PC-3 (cell line): ENCODE measurements around the gene HAGH. TPM values are rescaled to one million over a fixed set of nuclear protein-coding genes. Genes with fewer than 3 reads are reported as not detected.

Source experiments
- ATAC-seq: fragments of 200-7000 bp; cut with Tn5 transposase; 2 replicates; pipeline ENCODE4 v1.9.1; 2020; ENCODE audit warnings: mild to moderate bottlenecking, moderate library complexity
- BruUV-seq: library from RNA; stranded (reverse); fragments of 400-500 nt; replicated peaks from 2 replicates; lab custom pipeline; 2021; lab: Mats Ljungman, UMichigan
- CTCF ChIA-PET: fragments of 300-600 bp; sonication (Branson Sonifier 250); formaldehyde crosslinking; loops from one replicate; lab custom pipeline; 2022; ENCODE audit warnings: antibody characterized with exemption; lab: Charles Lee
- POLR2A ChIA-PET: fragments of 300-600 bp; sonication (Branson Sonifier 250); formaldehyde crosslinking; loops from one replicate; lab custom pipeline; 2022; ENCODE audit warnings: antibody characterized with exemption; ENCODE audit not compliant: unreplicated experiment; lab: Charles Lee
- DNase-seq: peaks from one replicate; pipeline ENCODE4 v3.0.0-alpha.2; 2015
- H2AFZ ChIP-seq: fragments of 300-600 bp; sonication (generic); 2 replicates; pipeline ENCODE4 v1.6.0; 2016; ENCODE audit warnings: antibody characterized with exemption, low read length
- H3F3A ChIP-seq: fragments of 300-600 bp; sonication (generic); one replicate; pipeline ENCODE4 v1.6.0; 2017; ENCODE audit warnings: antibody characterized with exemption, low read length, control low read depth, mild to moderate bottlenecking; ENCODE audit not compliant: unreplicated experiment
- H3K27ac ChIP-seq: fragments of 300-600 bp; sonication (generic); 2 replicates; pipeline ENCODE4 v1.5.1; 2016; ENCODE audit warnings: mild to moderate bottlenecking, low read length
- H3K27me3 ChIP-seq: fragments of 300-600 bp; sonication (generic); 2 replicates; pipeline ENCODE4 v1.6.1; 2016; ENCODE audit warnings: low read length, mixed read lengths
- H3K36me3 ChIP-seq: fragments of 300-600 bp; sonication (generic); 2 replicates; pipeline ENCODE4 v1.6.1; 2016; ENCODE audit warnings: low read depth, mixed run types, low read length, mixed read lengths
- H3K4me1 ChIP-seq: fragments of 300-600 bp; sonication (generic); 2 replicates; pipeline ENCODE4 v1.5.1; 2016; ENCODE audit warnings: low read length; ENCODE audit not compliant: insufficient read depth
- H3K4me2 ChIP-seq: fragments of 300-600 bp; sonication (generic); 2 replicates; pipeline ENCODE4 v1.6.0; 2016; ENCODE audit warnings: low read length
- H3K4me3 ChIP-seq: fragments of 300-600 bp; sonication (generic); 2 replicates; pipeline ENCODE4 v1.5.1; 2016; ENCODE audit warnings: mild to moderate bottlenecking, low read length, mixed read lengths
- H3K79me2 ChIP-seq: fragments of 300-600 bp; sonication (generic); 2 replicates; pipeline ENCODE4 v1.6.1; 2017; ENCODE audit warnings: low read length, mixed read lengths
- H3K9ac ChIP-seq: fragments of 300-600 bp; sonication (generic); 2 replicates; pipeline ENCODE4 v1.6.0; 2016; ENCODE audit warnings: mild to moderate bottlenecking, low read length
- H3K9me2 ChIP-seq: fragments of 300-600 bp; sonication (generic); replicated peaks from 2 replicates; pipeline ENCODE4 v1.6.1; 2016; ENCODE audit warnings: mixed run types, low read length, mixed read lengths
- H3K9me3 ChIP-seq: fragments of 300-600 bp; sonication (generic); 2 replicates; pipeline ENCODE4 v1.6.1; 2016; ENCODE audit warnings: low read length, mixed read lengths
- H4K20me1 ChIP-seq: fragments of 300-600 bp; sonication (generic); 2 replicates; pipeline ENCODE4 v1.6.1; 2016; ENCODE audit warnings: low read length, mixed read lengths
- CTCF ChIP-seq: fragments of 300-600 bp; sonication (generic); conservative IDR thresholded peaks from 2 replicates; pipeline ENCODE4 v1.5.1; 2017; ENCODE audit warnings: antibody characterized with exemption, low read depth, mild to moderate bottlenecking, low read length
- EZH2 ChIP-seq: fragments of 300-600 bp; sonication (generic); IDR thresholded peaks from one replicate; pipeline ENCODE4 v1.6.1; 2017; ENCODE audit warnings: antibody characterized with exemption, mild to moderate bottlenecking, low read length; ENCODE audit not compliant: unreplicated experiment
- EZH2phosphoT487 ChIP-seq: fragments of 300-600 bp; sonication (generic); IDR thresholded peaks from 2 replicates; pipeline ENCODE4 v1.6.1; 2018; ENCODE audit warnings: mild to moderate bottlenecking, antibody characterized with exemption, low read length, borderline replicate concordance
- intact Hi-C: fragments of 100-400 bp; cut with micrococcal nuclease; formaldehyde crosslinking; loops from 2 replicates; pipeline ENCODE4 v1.9.0; 2023
- total RNA-seq: library from RNA; depleted of rRNA; stranded (reverse); fragments of >200 nt; gene quantifications from 2 replicates; pipeline ENCODE4 v1.2.3, GENCODE V29; 2014

HAGH gene
- total RNA-seq, 1 experiment from 2014 or later: 99.5 TPM

GRCh38 chr16:1785846-1786170 is 40.8 kb downstream of the HAGH start:
- no TSS peak for BruUV-seq
- H3K9ac ChIP-seq: no peak overlapping the region
- H3K79me2 ChIP-seq: peaks cover 48% of the 10 kb centered on the region
- ChIA-PET POLR2A (no interaction called here), CTCF (no interaction called here)
- no peak overlapping the region for H3K4me3 ChIP-seq
- no peaks in the 10 kb centered on the region for H3F3A ChIP-seq
- no peak for DNase-seq
- no peak for ATAC-seq
- H4K20me1 ChIP-seq: no peaks in the 10 kb centered on the region
- H3K9me2 ChIP-seq: no peaks in the 10 kb centered on the region
- H3K4me1 ChIP-seq: peaks cover 7% of the 10 kb centered on the region; the same call in 1 of the 2 replicates
- TF ChIP-seq CTCF (no peak), EZH2 (no peak), EZH2phosphoT487 (no peak)
- H3K36me3 ChIP-seq: no peaks in the 10 kb centered on the region
- intact Hi-C loops: no loop called here
- H3K27ac ChIP-seq: no peak overlapping the region
- H3K4me2 ChIP-seq: no peak overlapping the region
- no peaks in the 10 kb centered on the region for H3K27me3 ChIP-seq
- no peak overlapping the region for H2AFZ ChIP-seq
- no peaks in the 10 kb centered on the region for H3K9me3 ChIP-seq

DNA sequence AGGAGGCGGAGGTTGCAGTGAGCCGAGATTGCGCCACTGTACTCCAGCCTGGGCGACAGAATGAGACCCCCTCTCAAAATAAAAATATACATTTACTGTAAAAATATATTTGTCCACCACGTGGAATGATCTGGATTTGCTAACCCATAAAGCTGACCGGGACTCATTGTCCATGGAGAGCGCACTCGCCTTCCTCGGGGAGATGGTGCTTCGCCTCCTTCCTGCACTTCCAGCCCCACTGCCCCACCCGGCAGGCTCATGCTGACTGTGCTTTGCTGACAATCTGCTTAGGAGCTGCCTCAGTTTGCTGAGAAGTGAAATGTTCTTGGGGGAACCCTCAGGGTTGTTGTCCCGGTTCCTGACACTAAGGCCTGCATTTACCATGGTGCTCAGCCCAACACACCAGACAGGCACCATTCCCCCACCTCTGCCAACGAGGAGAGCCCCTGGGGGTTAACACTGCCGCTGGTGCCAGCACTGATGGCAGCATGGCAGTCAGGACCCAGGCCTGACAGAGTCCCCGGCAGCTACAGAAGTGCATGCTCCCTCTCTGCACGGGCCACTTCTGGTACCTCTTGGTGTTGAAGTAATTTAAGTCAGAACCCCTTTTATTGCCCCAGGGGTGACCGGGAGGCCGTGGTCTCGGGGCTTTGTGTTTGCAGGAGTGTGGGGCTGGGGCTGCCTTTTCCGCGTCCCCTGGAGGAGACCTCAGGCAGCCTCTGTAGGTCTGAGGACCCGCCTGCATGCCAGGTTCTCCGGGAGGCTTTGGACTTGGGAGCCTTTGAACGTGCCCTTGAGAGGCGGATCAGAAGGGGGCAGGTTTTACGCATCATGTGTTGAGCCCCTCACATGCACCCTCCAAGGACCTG is 41.4 kb downstream of the HAGH start:
- no peak overlapping the region for H2AFZ ChIP-seq
- H3K4me1 ChIP-seq: peaks cover 11% of the 10 kb centered on the region; the same call in 1 of the 2 replicates
- H3K4me3 ChIP-seq: no peak overlapping the region
- TF ChIP-seq EZH2phosphoT487: no peak
- no peak for TF ChIP-seq CTCF
- TF ChIP-seq EZH2: no peak
- no peak overlapping the region for H3K9ac ChIP-seq
- POLR2A ChIA-PET: no interaction called here
- H3K4me2 ChIP-seq: no peak overlapping the region
- ATAC-seq (no peak), DNase-seq (no peak)
- H3K36me3 ChIP-seq: no peaks in the 10 kb centered on the region
- CTCF ChIA-PET: interaction anchor here (0.7 kb wide), 1 partner anchor 429 kb away, joined by 3 read pairs; the partner anchor contains the start of gene PGP
- no peaks in the 10 kb centered on the region for H4K20me1 ChIP-seq
- H3K79me2 ChIP-seq: peaks cover 49% of the 10 kb centered on the region
- H3F3A ChIP-seq: no peaks in the 10 kb centered on the region
- H3K9me3 ChIP-seq: no peaks in the 10 kb centered on the region
- no TSS peak for BruUV-seq
- H3K9me2 ChIP-seq: no peaks in the 10 kb centered on the region
- no peak overlapping the region for H3K27ac ChIP-seq
- intact Hi-C loops: no loop called here
- no peaks in the 10 kb centered on the region for H3K27me3 ChIP-seq
